HEK293 (cell line): ENCODE measurements around the gene ZNF618.
A peak's percentile ranks its signal among the peaks of the same experiment; 100 is the strongest.

ENCODE experiments used
- CTCF ChIA-PET: fragments of 350-600 bp; formaldehyde crosslinking; extraction: SDS; loops from one replicate; lab custom pipeline; 2021; ENCODE audit warnings: antibody characterized with exemption; lab: Yijun Ruan, JAX
- POLR2A ChIA-PET: fragments of 300-600 bp; formaldehyde crosslinking; extraction: SDS; loops from one replicate; lab custom pipeline; 2020; ENCODE audit warnings: antibody characterized with exemption, inconsistent platforms; lab: Yijun Ruan, JAX
- H3K27ac ChIP-seq: fragments of 200-500 bp; sonication (Bioruptor generic); 2 replicates; pipeline ENCODE4 v1.5.1; 2014; ENCODE audit warnings: low read depth, low read length, control low read depth, inconsistent platforms; ENCODE audit errors: extremely low read depth
- H3K36me3 ChIP-seq, 2 experiments: fragments of 200-500 bp in 1 of 2; sonication (Bioruptor generic) in 1 of 2; 1 replicate in 1 of 2; 2 replicates in 1 of 2; pipeline ENCODE4 v1.5.1; 2014 to 2017; ENCODE audit warnings: inconsistent platforms in 2 of 2, low read length in 2 of 2; ENCODE audit not compliant: control insufficient read depth in 2 of 2, insufficient read depth in 1 of 2
- H3K4me1 ChIP-seq: fragments of 200-500 bp; sonication (Bioruptor generic); 2 replicates; pipeline ENCODE4 v1.5.1; 2014; ENCODE audit warnings: mild to moderate bottlenecking, low read length, inconsistent platforms; ENCODE audit not compliant: control insufficient read depth, insufficient read depth
- H3K4me3 ChIP-seq: 2 replicates; pipeline ENCODE4 v1.5.1; 2011; ENCODE audit warnings: low read depth, mild to moderate bottlenecking, control low read depth, low read length, moderate library complexity
- H3K9me3 ChIP-seq: fragments of 200-500 bp; sonication (Bioruptor generic); 2 replicates; pipeline ENCODE4 v1.5.1; 2014; ENCODE audit warnings: low read depth, low read length, inconsistent platforms; ENCODE audit not compliant: control insufficient read depth, insufficient read depth
- BCL6B ChIP-seq: fragments of 450-650 bp; formaldehyde crosslinking; IDR thresholded peaks from 2 replicates; pipeline ENCODE4 v1.5.1; 2017; ENCODE audit warnings: missing biosample characterization, missing genetic modification characterization
- SCRT2 ChIP-seq: fragments of 450-650 bp; formaldehyde crosslinking; IDR thresholded peaks from 2 replicates; pipeline ENCODE4 v1.5.1; 2016; ENCODE audit warnings: missing biosample characterization, missing genetic modification characterization
- ZBTB26 ChIP-seq: fragments of 450-650 bp; formaldehyde crosslinking; optimal IDR thresholded peaks from 2 replicates; pipeline ENCODE3; 2016; ENCODE audit warnings: missing biosample characterization, mild to moderate bottlenecking, missing genetic modification characterization
- ZEB2 ChIP-seq: fragments of 450-650 bp; formaldehyde crosslinking; IDR thresholded peaks from 2 replicates; pipeline ENCODE4 v1.5.1; 2016; ENCODE audit warnings: missing biosample characterization, missing genetic modification characterization
- ZNF169 ChIP-seq: fragments of 450-650 bp; formaldehyde crosslinking; IDR thresholded peaks from 2 replicates; pipeline ENCODE4 v1.5.1; 2016; ENCODE audit warnings: missing biosample characterization, missing genetic modification characterization
- ZNF214 ChIP-seq: fragments of 450-650 bp; formaldehyde crosslinking; IDR thresholded peaks from 2 replicates; pipeline ENCODE4 v1.5.1; 2017; ENCODE audit warnings: missing biosample characterization, mild to moderate bottlenecking, missing genetic modification characterization, borderline replicate concordance
- ZNF26 ChIP-seq: fragments of 450-650 bp; formaldehyde crosslinking; IDR thresholded peaks from 2 replicates; pipeline ENCODE4 v1.5.1; 2016; ENCODE audit warnings: missing biosample characterization, missing genetic modification characterization
- ZNF266 ChIP-seq: fragments of 450-650 bp; formaldehyde crosslinking; IDR thresholded peaks from 2 replicates; pipeline ENCODE4 v1.5.1; 2016; ENCODE audit warnings: missing biosample characterization, missing genetic modification characterization, low read depth
- ZNF341 ChIP-seq: fragments of 450-650 bp; formaldehyde crosslinking; IDR thresholded peaks from 2 replicates; pipeline ENCODE4; 2016; ENCODE audit warnings: low read depth, missing biosample characterization, missing genetic modification characterization
- ZNF37A ChIP-seq: fragments of 450-650 bp; IDR thresholded peaks from 2 replicates; pipeline ENCODE4 v1.5.1; 2018; ENCODE audit warnings: missing biosample characterization, missing genetic modification characterization
- ZNF416 ChIP-seq: fragments of 450-650 bp; formaldehyde crosslinking; IDR thresholded peaks from 2 replicates; pipeline ENCODE4 v1.5.1; 2016; ENCODE audit warnings: missing biosample characterization, missing genetic modification characterization
- ZNF48 ChIP-seq: fragments of 450-650 bp; formaldehyde crosslinking; IDR thresholded peaks from 2 replicates; pipeline ENCODE4 v1.5.1; 2016; ENCODE audit warnings: missing biosample characterization, missing genetic modification characterization
- ZNF670 ChIP-seq: fragments of 450-650 bp; formaldehyde crosslinking; IDR thresholded peaks from 2 replicates; pipeline ENCODE4 v1.5.1; 2016; ENCODE audit warnings: missing biosample characterization, missing genetic modification characterization, low read depth
- ZNF76 ChIP-seq: fragments of 450-650 bp; formaldehyde crosslinking; IDR thresholded peaks from 2 replicates; pipeline ENCODE4; 2016; ENCODE audit warnings: low read depth, missing biosample characterization, missing genetic modification characterization, borderline replicate concordance
- ZSCAN16 ChIP-seq: fragments of 450-650 bp; formaldehyde crosslinking; IDR thresholded peaks from 2 replicates; pipeline ENCODE4 v1.5.1; 2016; ENCODE audit warnings: missing biosample characterization, missing genetic modification characterization

The ZNF618 gene

GRCh38 chr9:114007991-114008666, 132.0 kb downstream of the ZNF618 start:
- Histone ChIP-seq H3K36me3 (peaks cover 0 to 25% of the 10 kb centered on the region in 2 experiments; a peak in 1 of 3 replicates), H3K4me3 (no peak overlapping the region), H3K27ac (no peak overlapping the region), H3K4me1 (no peaks in the 10 kb centered on the region), H3K9me3 (no peaks in the 10 kb centered on the region)
- CTCF ChIA-PET = no interaction called here
- no peak for TF ChIP-seq BCL6B (tag by site-specific recombination)
- no peak for TF ChIP-seq ZNF169 (tag by site-specific recombination)
- no peak for TF ChIP-seq ZNF76 (tag by site-specific recombination)
- no peak for TF ChIP-seq ZNF670 (tag by site-specific recombination)
- POLR2A ChIA-PET = no interaction called here

GRCh38 chr9:114008667-114009410, 132.7 kb downstream of the ZNF618 start:
- Histone ChIP-seq H3K4me1 (no peaks in the 10 kb centered on the region), H3K36me3 (peaks cover 0 to 22% of the 10 kb centered on the region in 2 experiments; a peak in 1 of 3 replicates), H3K27ac (no peak overlapping the region), H3K4me3 (no peak overlapping the region), H3K9me3 (no peaks in the 10 kb centered on the region)
- peak; percentile 49 for TF ChIP-seq SCRT2 (tag by site-specific recombination)
- no peak for TF ChIP-seq ZNF416
- POLR2A ChIA-PET = no interaction called here
- CTCF ChIA-PET = interaction anchor here (0.6 kb wide), 2 partner anchors 263 to 336 kb away, joined by 3 to 5 read pairs; no protein-coding TSS in a partner anchor

- peaks cover 0 to 16% of the 10 kb centered on the region in 2 experiments; a peak in 1 of 3 replicates for H3K36me3 ChIP-seq
- H3K27ac ChIP-seq = no peak overlapping the region
- ChIA-PET POLR2A (no interaction called here), CTCF (no interaction called here)
- H3K4me3 ChIP-seq = no peak overlapping the region
- no peaks in the 10 kb centered on the region for H3K9me3 ChIP-seq
- TF ChIP-seq ZBTB26 (tag by site-specific recombination) = no peak
- no peak for TF ChIP-seq ZNF214
- no peak for TF ChIP-seq ZNF48 (tag by site-specific recombination)
- TF ChIP-seq ZEB2 (tag by site-specific recombination) = no peak
- no peak for TF ChIP-seq ZSCAN16 (tag by site-specific recombination)
- TF ChIP-seq ZNF26 (tag by site-specific recombination) = no peak
- TF ChIP-seq ZNF37A (tag by site-specific recombination) = no peak
- no peak for TF ChIP-seq ZNF341
- TF ChIP-seq ZNF266 (tag by site-specific recombination) = no peak
- no peaks in the 10 kb centered on the region for H3K4me1 ChIP-seq
Observed at GRCh38 chr9:114011313-114011712, 135.2 kb downstream of the ZNF618 start.
